Amniotic stem cell (primary cell): Measurements from ENCODE around the gene CCDC40.

ENCODE experiments used
- DNase-seq: peaks from one replicate; lab custom pipeline; 2025; lab: John Stamatoyannopoulos, UW

CCDC40 gene

GRCh38 chr17:80142929-80143328, 106.5 kb downstream of the CCDC40 start:
- no peak for DNase-seq

- no peak for DNase-seq
Observed at GRCh38 chr17:80145076-80146075, 108.9 kb downstream of the CCDC40 start.

- DNase-seq = no peak
Observed at GRCh38 chr17:80146121-80147034, 109.9 kb downstream of the CCDC40 start.

- peak; percentile 99 for DNase-seq
Observed at GRCh38 chr17:80147035-80147822, 110.8 kb downstream of the CCDC40 start, which contains the start of gene EIF4A3. TSS of gene EIF4A3 (minus strand) at chr17:80147128. CDS start at chr17:80146961, 167 bp downstream.
